B cell (primary cell): ENCODE results near the gene CDC34.

ENCODE experiments used
- EZH2 ChIP-seq: IDR thresholded peaks from 2 replicates; pipeline ENCODE4 v1.6.1; 2012; ENCODE audit warnings: borderline replicate concordance, low read depth, mild to moderate bottlenecking, moderate library complexity, low read length; ENCODE audit not compliant: insufficient read depth, poor library complexity, severe bottlenecking
- TF ChIP-seq, protein P1 (sequence below): fragments of 200-600 bp; IDR thresholded peaks from one replicate; pipeline ENCODE4 v1.8.0; 2022; ENCODE audit warnings: antibody characterized with exemption, mild to moderate bottlenecking

DNA sequence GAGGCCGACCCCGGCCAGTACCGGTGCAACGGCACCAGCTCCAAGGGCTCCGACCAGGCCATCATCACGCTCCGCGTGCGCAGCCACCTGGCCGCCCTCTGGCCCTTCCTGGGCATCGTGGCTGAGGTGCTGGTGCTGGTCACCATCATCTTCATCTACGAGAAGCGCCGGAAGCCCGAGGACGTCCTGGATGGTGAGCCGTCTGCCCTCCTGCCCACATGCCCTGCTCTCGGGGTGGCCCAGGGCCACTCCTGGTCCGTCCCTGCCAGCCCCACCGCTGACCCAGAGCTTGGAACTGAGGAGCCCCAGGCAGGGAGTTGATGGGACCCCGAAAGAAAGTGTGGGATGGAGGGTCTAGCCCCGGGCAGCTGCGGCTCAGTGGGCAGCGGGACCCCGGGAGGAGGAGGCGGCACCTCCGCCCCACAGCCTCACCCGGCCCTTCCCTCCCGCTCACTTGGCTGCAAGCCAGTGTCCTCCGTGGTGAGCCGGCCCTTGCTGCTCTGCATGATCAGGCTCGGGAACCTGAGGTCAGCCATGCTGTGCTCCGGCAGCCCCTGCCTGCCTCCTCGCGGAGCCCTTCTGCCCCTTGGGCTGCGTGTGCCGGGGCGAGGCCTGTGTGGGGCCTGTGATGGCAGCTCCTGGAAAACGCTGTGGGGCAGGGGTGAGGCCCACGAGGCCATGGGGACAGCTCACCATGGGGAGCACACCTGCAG is 50.0 kb downstream of the CDC34 start:
- TF ChIP-seq, protein P1, sequence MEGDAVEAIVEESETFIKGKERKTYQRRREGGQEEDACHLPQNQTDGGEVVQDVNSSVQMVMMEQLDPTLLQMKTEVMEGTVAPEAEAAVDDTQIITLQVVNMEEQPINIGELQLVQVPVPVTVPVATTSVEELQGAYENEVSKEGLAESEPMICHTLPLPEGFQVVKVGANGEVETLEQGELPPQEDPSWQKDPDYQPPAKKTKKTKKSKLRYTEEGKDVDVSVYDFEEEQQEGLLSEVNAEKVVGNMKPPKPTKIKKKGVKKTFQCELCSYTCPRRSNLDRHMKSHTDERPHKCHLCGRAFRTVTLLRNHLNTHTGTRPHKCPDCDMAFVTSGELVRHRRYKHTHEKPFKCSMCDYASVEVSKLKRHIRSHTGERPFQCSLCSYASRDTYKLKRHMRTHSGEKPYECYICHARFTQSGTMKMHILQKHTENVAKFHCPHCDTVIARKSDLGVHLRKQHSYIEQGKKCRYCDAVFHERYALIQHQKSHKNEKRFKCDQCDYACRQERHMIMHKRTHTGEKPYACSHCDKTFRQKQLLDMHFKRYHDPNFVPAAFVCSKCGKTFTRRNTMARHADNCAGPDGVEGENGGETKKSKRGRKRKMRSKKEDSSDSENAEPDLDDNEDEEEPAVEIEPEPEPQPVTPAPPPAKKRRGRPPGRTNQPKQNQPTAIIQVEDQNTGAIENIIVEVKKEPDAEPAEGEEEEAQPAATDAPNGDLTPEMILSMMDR = no peak
- TF ChIP-seq EZH2 = no peak
